Breast epithelium (tissue), 4 donors: ENCODE results near the gene NR6A1. TPM values are rescaled to one million over a fixed set of nuclear protein-coding genes. Genes with fewer than 3 reads are reported as not detected.

Experiments
- DNase-seq, 2 donors: peaks; one replicate each; pipeline ENCODE4 v3.0.0-alpha.2; 2019; ENCODE audit warnings: low spot score in 2 of 2
- H3K27ac ChIP-seq, 2 donors: fragments of 200-600 bp; sonication (generic) in 1 of 2; one replicate each; pipeline ENCODE4 v1.5.1; 2016 to 2019; ENCODE audit warnings: mild to moderate bottlenecking in 1 of 2
- H3K27me3 ChIP-seq, 2 donors: fragments of 200-600 bp; sonication (generic) in 1 of 2; one replicate each; pipeline versions ENCODE4 v1.5.1 to v1.6.0; 2017 to 2019; ENCODE audit warnings: control low read depth in 1 of 2, mild to moderate bottlenecking in 1 of 2
- H3K36me3 ChIP-seq: fragments of 200-600 bp; one replicate; pipeline ENCODE4 v1.5.1; 2019
- H3K4me1 ChIP-seq, 2 donors: fragments of 200-600 bp; sonication (generic); one replicate each; pipeline ENCODE4 v1.5.1; 2016 to 2019; ENCODE audit warnings: control low read depth in 1 of 2
- H3K4me3 ChIP-seq, 3 donors: fragments of 200-600 bp; sonication (generic); 1 replicate in 2 of 3; 2 replicates in 1 of 3; pipeline ENCODE4 v1.5.1; 2016 to 2019; ENCODE audit warnings: mild to moderate bottlenecking in 3 of 3, moderate library complexity in 2 of 3
- H3K9me3 ChIP-seq, 2 donors: fragments of 200-600 bp; sonication (generic) in 1 of 2; one replicate each; pipeline ENCODE4 v1.5.1; 2016 to 2019; ENCODE audit warnings: control low read depth in 1 of 2
- CTCF ChIP-seq, 3 donors: fragments of 450-650 bp; IDR thresholded peaks; one replicate each; pipeline ENCODE4 v1.5.1; 2016 to 2017; ENCODE audit warnings: antibody characterized with exemption in 3 of 3, mild to moderate bottlenecking in 3 of 3, moderate library complexity in 3 of 3
- POLR2A ChIP-seq: fragments of 450-650 bp; IDR thresholded peaks from one replicate; pipeline ENCODE4 v1.6.1; 2016; ENCODE audit warnings: antibody characterized with exemption, mild to moderate bottlenecking, moderate library complexity
- POLR2AphosphoS5 ChIP-seq, 3 donors: sonication (generic); formaldehyde crosslinking; IDR thresholded peaks; one replicate each; pipeline ENCODE4 v1.6.1; 2017; ENCODE audit warnings: antibody characterized with exemption in 3 of 3
- intact Hi-C: fragments of 100-400 bp; cut with DNase I; formaldehyde crosslinking; loops from one replicate; pipeline ENCODE4 v1.15.1; 2023; ENCODE audit warnings: low total_unique reads
- total RNA-seq, 3 donors: library from RNA; depleted of rRNA; stranded (reverse); fragments of >200 nt; gene quantifications; one replicate each; pipeline ENCODE4 v1.1.0, GENCODE V29; 2016

NR6A1 gene
- total RNA-seq, 3 donors from 2014 or later = 1.3 to 5.3 (median 3.9) TPM

GRCh38 chr9:124611106-124611505 is 160.0 kb downstream of the NR6A1 start:
- Histone ChIP-seq H3K9me3 (no peaks in the 10 kb centered on the region), H3K27ac (no peak overlapping the region), H3K36me3 (no peaks in the 10 kb centered on the region), H3K4me3 (no peak overlapping the region), H3K4me1 (no peaks in the 10 kb centered on the region), H3K27me3 (no peaks in the 10 kb centered on the region)
- no peak for TF ChIP-seq POLR2AphosphoS5 (IDR thresholded peaks at IDR 0.05)
- no peak for TF ChIP-seq CTCF (IDR thresholded peaks at IDR 0.05)
- no peak for TF ChIP-seq POLR2A
- DNase-seq = no peak
- intact Hi-C loops = loop anchor here (10.0 kb wide), 1 partner anchor 104 kb away; no protein-coding TSS in a partner anchor

GRCh38 chr9:124606027-124606426 is 165.1 kb downstream of the NR6A1 start:
- H3K9me3 ChIP-seq = no peaks in the 10 kb centered on the region
- H3K4me1 ChIP-seq = no peaks in the 10 kb centered on the region
- H3K36me3 ChIP-seq = no peaks in the 10 kb centered on the region
- no peak overlapping the region for H3K4me3 ChIP-seq
- no peaks in the 10 kb centered on the region for H3K27me3 ChIP-seq
- intact Hi-C loops = no loop called here
- no peak overlapping the region for H3K27ac ChIP-seq
- no peak for DNase-seq
- no peak for TF ChIP-seq POLR2AphosphoS5 (IDR thresholded peaks at IDR 0.05)
- no peak for TF ChIP-seq POLR2A
- TF ChIP-seq CTCF (IDR thresholded peaks at IDR 0.05) = no peak

- no peak overlapping the region for H3K27ac ChIP-seq
- TF ChIP-seq CTCF (IDR thresholded peaks at IDR 0.05) (no peak), POLR2AphosphoS5 (IDR thresholded peaks at IDR 0.05) (no peak), POLR2A (no peak)
- intact Hi-C loops = no loop called here
- H3K36me3 ChIP-seq = no peaks in the 10 kb centered on the region
- DNase-seq = no peak
- no peaks in the 10 kb centered on the region for H3K9me3 ChIP-seq
- H3K27me3 ChIP-seq = no peaks in the 10 kb centered on the region
- no peaks in the 10 kb centered on the region for H3K4me1 ChIP-seq
- H3K4me3 ChIP-seq = no peak overlapping the region
Measured at GRCh38 chr9:124605258-124605657, 165.9 kb downstream of the NR6A1 start.

- Histone ChIP-seq H3K4me3 (no peak overlapping the region), H3K9me3 (no peaks in the 10 kb centered on the region), H3K27me3 (no peaks in the 10 kb centered on the region), H3K36me3 (no peaks in the 10 kb centered on the region), H3K4me1 (no peaks in the 10 kb centered on the region), H3K27ac (peak overlapping the region; percentile 57 to 70)
- no peak for TF ChIP-seq POLR2A
- TF ChIP-seq CTCF (IDR thresholded peaks at IDR 0.05) = no peak
- TF ChIP-seq POLR2AphosphoS5 (IDR thresholded peaks at IDR 0.05) = no peak
- no peak for DNase-seq
- intact Hi-C loops = no loop called here
Measured at GRCh38 chr9:124602632-124603031, 168.5 kb downstream of the NR6A1 start.

GRCh38 chr9:124602204-124602603 is 168.9 kb downstream of the NR6A1 start:
- intact Hi-C loops = no loop called here
- no peak for DNase-seq
- no peaks in the 10 kb centered on the region for H3K36me3 ChIP-seq
- H3K27ac ChIP-seq = peak overlapping the region; percentile 57 to 70
- no peaks in the 10 kb centered on the region for H3K27me3 ChIP-seq
- H3K4me3 ChIP-seq = no peak overlapping the region
- TF ChIP-seq POLR2A (no peak), POLR2AphosphoS5 (IDR thresholded peaks at IDR 0.05) (no peak), CTCF (IDR thresholded peaks at IDR 0.05) (no peak)
- H3K4me1 ChIP-seq = no peaks in the 10 kb centered on the region
- no peaks in the 10 kb centered on the region for H3K9me3 ChIP-seq
